CD4-positive, alpha-beta T cell treated with Interleukin-21 for 1 hour (primary cell): ENCODE data around the gene SYK.
"Not testable (repeated sequence)": the region's sequence is repeated elsewhere in the genome, so short reads cannot be mapped to it uniquely, and the experiment has no call there.

Source experiments
- DNase-seq: peaks from one replicate; pipeline ENCODE4 v3.0.0-alpha.2; 2020

Gene SYK

GRCh38 chr9:90799271-90799852 is 2.3 kb upstream of the SYK start:
- DNase-seq: no peak

GRCh38 chr9:90801973-90802322 is 329 bp downstream of the SYK start:
- DNase-seq: no peak

- no peak for DNase-seq
Measured at GRCh38 chr9:90802386-90802985, 867 bp downstream of the SYK start.

GRCh38 chr9:90803860-90804593 is 2.4 kb downstream of the SYK start:
- DNase-seq: no peak

- no peak for DNase-seq
Measured at GRCh38 chr9:90805006-90805996, 3.7 kb downstream of the SYK start.

GRCh38 chr9:90807006-90807405 is 5.4 kb downstream of the SYK start:
- no peak for DNase-seq

- no peak for DNase-seq
Measured at GRCh38 chr9:90808398-90808797, 6.8 kb downstream of the SYK start.

GRCh38 chr9:90808890-90809685 is 7.5 kb downstream of the SYK start:
- peak; percentile 21 for DNase-seq

GRCh38 chr9:90810691-90811090 is 9.1 kb downstream of the SYK start:
- no peak for DNase-seq

- no peak for DNase-seq
Measured at GRCh38 chr9:90813046-90813445, 11.4 kb downstream of the SYK start.

GRCh38 chr9:90813523-90813922 is 11.9 kb downstream of the SYK start:
- no peak for DNase-seq

GRCh38 chr9:90814355-90814754 is 12.7 kb downstream of the SYK start:
- DNase-seq: no peak

- DNase-seq: no peak
Measured at GRCh38 chr9:90815183-90815943, 13.7 kb downstream of the SYK start.

- DNase-seq: no peak
Measured at GRCh38 chr9:90815944-90816357, 14.3 kb downstream of the SYK start.

GRCh38 chr9:90816690-90817089 is 15.1 kb downstream of the SYK start:
- no peak for DNase-seq

- no peak for DNase-seq
Measured at GRCh38 chr9:90818279-90818678, 16.7 kb downstream of the SYK start.

- not testable (repeated sequence) for DNase-seq
Measured at GRCh38 chr9:90820406-90820805, 18.8 kb downstream of the SYK start.

- DNase-seq: not testable (repeated sequence)
Measured at GRCh38 chr9:90821236-90821635, 19.6 kb downstream of the SYK start.

GRCh38 chr9:90821697-90822096 is 20.1 kb downstream of the SYK start:
- no peak for DNase-seq

GRCh38 chr9:90822866-90823265 is 21.2 kb downstream of the SYK start:
- DNase-seq: no peak

- no peak for DNase-seq
Measured at GRCh38 chr9:90825586-90825985, 24.0 kb downstream of the SYK start.
